Mesothelial cell of epicardium (in vitro differentiated cells): Measurements from ENCODE around the gene ANKRD17. TPM values are rescaled to one million over a fixed set of nuclear protein-coding genes. Genes with fewer than 3 reads are reported as not detected.

ENCODE experiments used
- DNase-seq, 2 experiments: peaks; one replicate each; pipeline ENCODE4 v3.0.0; 2021; ENCODE audit warnings: low spot score in 2 of 2; ENCODE audit not compliant: unreplicated experiment in 2 of 2
- H3K27ac Mint-ChIP-seq: 2 replicates; pipeline ENCODE4 v1.8.0; 2021; ENCODE audit warnings: mixed read lengths
- H3K27me3 Mint-ChIP-seq: 2 replicates; pipeline ENCODE4 v1.8.0; 2021; ENCODE audit warnings: low read depth, mixed read lengths
- H3K36me3 Mint-ChIP-seq: 2 replicates; pipeline ENCODE4 v1.8.0; 2021; ENCODE audit warnings: mixed read lengths
- H3K4me1 Mint-ChIP-seq: 2 replicates; pipeline ENCODE4 v1.8.0; 2021; ENCODE audit warnings: mixed read lengths
- H3K4me3 Mint-ChIP-seq: 2 replicates; pipeline ENCODE4 v1.8.0; 2021; ENCODE audit warnings: mild to moderate bottlenecking, moderate library complexity, mixed read lengths
- H3K9me3 Mint-ChIP-seq: 2 replicates; pipeline ENCODE4 v1.8.0; 2021; ENCODE audit warnings: mixed read lengths
- total RNA-seq: library from RNA; stranded (reverse); gene quantifications from 3 replicates; pipeline ENCODE4 v1.2.1, GENCODE V29; 2021
- TF ChIP-seq, protein P1 (sequence below): fragments of 200-600 bp; sonication (generic); IDR thresholded peaks from one replicate; pipeline ENCODE4 v1.5.0; 2021; ENCODE audit warnings: antibody characterized with exemption; ENCODE audit not compliant: unreplicated experiment

Gene ANKRD17
- total RNA-seq, 1 donor from 2014 or later, result 92.5 TPM

DNA sequence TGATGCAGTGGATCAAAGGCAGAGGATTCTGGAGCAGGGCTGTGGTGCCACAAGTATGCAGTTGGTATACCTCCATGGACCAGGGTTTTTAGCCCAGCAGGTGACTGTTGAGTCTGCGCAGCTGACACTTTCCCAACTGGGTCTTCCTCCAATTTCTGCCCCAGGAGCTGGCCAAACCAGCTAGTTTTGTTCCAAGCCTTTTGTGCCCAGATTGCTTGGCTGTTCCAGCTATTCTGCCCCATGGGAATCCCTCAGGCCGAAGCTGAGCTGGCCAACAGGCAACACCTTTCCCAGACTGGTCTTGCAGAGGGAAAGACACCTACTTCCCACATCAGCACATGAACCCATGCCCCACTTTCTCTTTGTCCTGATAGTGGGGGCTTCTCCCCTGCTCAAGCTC, 22.8 kb upstream of the ANKRD17 start:
- H3K36me3 Mint-ChIP-seq, result peaks cover 22% of the 10 kb centered on the region
- H3K4me1 Mint-ChIP-seq, result no peaks in the 10 kb centered on the region
- H3K9me3 Mint-ChIP-seq, result peaks cover 23% of the 10 kb centered on the region
- no peak for DNase-seq
- no peaks in the 10 kb centered on the region for H3K27me3 Mint-ChIP-seq
- TF ChIP-seq, protein P1, sequence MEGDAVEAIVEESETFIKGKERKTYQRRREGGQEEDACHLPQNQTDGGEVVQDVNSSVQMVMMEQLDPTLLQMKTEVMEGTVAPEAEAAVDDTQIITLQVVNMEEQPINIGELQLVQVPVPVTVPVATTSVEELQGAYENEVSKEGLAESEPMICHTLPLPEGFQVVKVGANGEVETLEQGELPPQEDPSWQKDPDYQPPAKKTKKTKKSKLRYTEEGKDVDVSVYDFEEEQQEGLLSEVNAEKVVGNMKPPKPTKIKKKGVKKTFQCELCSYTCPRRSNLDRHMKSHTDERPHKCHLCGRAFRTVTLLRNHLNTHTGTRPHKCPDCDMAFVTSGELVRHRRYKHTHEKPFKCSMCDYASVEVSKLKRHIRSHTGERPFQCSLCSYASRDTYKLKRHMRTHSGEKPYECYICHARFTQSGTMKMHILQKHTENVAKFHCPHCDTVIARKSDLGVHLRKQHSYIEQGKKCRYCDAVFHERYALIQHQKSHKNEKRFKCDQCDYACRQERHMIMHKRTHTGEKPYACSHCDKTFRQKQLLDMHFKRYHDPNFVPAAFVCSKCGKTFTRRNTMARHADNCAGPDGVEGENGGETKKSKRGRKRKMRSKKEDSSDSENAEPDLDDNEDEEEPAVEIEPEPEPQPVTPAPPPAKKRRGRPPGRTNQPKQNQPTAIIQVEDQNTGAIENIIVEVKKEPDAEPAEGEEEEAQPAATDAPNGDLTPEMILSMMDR, result no peak
- H3K27ac Mint-ChIP-seq, result no peak overlapping the region
- no peak overlapping the region for H3K4me3 Mint-ChIP-seq

DNA sequence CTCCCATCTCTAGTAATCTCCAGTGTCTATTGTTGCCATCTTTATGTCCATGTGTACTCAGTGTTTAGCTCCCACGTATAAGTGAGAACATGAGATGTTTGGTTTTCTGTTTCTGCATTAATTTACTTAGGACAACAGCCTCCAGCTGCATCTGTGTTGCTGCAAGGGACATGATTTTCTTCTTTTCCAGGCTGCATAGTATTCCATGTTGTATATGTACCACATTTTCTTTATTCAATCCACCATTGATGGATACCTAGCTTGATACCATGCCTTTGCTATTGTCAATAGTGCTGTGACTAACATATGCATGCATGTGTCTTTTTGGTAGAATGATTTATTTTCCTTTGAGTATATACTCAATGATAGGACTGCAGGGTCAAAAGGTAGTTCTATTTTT, 18.6 kb upstream of the ANKRD17 start:
- H3K4me1 Mint-ChIP-seq, result peaks cover 11% of the 10 kb centered on the region
- peaks cover 27% of the 10 kb centered on the region for H3K9me3 Mint-ChIP-seq
- no peak overlapping the region for H3K4me3 Mint-ChIP-seq
- DNase-seq, result no peak
- peaks cover 23% of the 10 kb centered on the region for H3K36me3 Mint-ChIP-seq
- no peaks in the 10 kb centered on the region for H3K27me3 Mint-ChIP-seq
- no peak overlapping the region for H3K27ac Mint-ChIP-seq
- TF ChIP-seq, protein P1, result no peak

GRCh38 chr4:73275318-73275654, 16.7 kb upstream of the ANKRD17 start:
- H3K36me3 Mint-ChIP-seq, result peaks cover 21% of the 10 kb centered on the region
- DNase-seq, result no peak
- H3K27ac Mint-ChIP-seq, result no peak overlapping the region
- peaks cover 11% of the 10 kb centered on the region for H3K4me1 Mint-ChIP-seq
- peaks cover 27% of the 10 kb centered on the region for H3K9me3 Mint-ChIP-seq
- TF ChIP-seq, protein P1, result no peak
- H3K4me3 Mint-ChIP-seq, result no peak overlapping the region
- H3K27me3 Mint-ChIP-seq, result no peaks in the 10 kb centered on the region

DNA sequence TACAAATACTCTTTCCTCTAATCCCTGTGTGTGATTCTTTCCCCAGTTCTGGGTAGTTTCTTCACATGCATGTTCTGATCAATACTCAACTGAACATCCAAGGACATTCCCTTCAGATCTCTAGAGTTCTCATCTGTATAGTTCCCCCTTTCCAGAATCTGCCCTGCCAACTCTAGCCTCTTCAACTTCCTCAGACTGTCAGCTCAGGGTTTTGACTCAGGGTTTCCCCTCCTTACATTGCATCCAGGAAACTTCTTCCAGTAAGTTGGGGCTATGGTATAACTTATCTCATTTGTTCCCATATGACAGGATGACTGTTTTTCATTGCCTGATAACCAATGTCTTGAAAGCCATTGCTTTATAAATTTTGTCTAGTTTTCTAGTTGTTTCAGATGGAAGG, 14.2 kb upstream of the ANKRD17 start:
- Mint-ChIP-seq H3K4me3 (no peak overlapping the region), H3K4me1 (peaks cover 11% of the 10 kb centered on the region), H3K27ac (no peak overlapping the region), H3K36me3 (peaks cover 15% of the 10 kb centered on the region), H3K9me3 (peaks cover 16% of the 10 kb centered on the region), H3K27me3 (no peaks in the 10 kb centered on the region)
- no peak for DNase-seq
- TF ChIP-seq, protein P1, result no peak

DNA sequence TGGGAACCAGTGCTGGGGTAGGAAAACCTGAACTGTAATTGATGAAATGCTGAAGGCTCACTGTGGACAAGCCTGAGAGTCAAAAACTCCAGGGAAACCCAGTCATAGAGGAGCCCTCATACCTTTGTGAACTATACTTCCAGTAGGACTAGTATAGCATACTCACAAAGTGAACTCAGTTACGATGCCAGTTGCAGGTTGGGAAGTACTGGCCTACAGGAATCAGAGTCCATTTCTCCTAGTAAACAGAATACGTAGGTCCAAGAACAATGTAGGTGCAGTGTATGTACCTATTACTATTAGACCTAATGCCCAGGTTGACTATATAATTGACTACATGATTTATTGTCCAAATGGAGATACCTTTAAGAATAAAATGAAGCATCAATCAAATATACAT, 8.5 kb upstream of the ANKRD17 start:
- Mint-ChIP-seq H3K4me1 (no peaks in the 10 kb centered on the region), H3K27me3 (no peaks in the 10 kb centered on the region), H3K9me3 (peaks cover 8% of the 10 kb centered on the region), H3K27ac (no peak overlapping the region), H3K4me3 (no peak overlapping the region), H3K36me3 (peaks cover 8% of the 10 kb centered on the region)
- TF ChIP-seq, protein P1, result no peak
- no peak for DNase-seq

DNA sequence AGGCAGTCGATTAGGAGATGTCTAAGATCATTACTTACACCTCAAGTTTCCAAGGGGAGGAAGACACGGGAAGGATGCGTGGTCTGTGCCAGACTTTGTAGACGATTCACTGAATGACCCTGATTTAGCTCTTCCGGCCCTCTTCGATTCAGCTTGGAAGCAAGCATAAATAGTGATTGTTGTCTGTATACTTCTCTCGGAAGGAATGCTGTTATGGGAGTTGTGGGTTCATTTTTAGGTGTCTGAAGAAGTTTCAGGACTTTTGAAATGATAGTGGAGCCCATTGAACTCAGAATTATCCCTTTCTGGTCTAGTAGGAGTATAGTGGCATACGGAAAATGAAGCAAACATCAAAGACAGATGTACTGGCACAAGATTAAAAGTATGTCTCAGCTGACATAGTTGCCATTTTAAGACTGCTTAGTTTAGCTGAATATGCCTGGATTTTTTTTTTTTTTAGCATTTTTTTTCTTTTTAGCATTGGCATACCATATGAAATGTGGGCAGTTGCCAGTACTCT, 1.0 kb upstream of the ANKRD17 start:
- peak overlapping the region; percentile 95 for H3K4me3 Mint-ChIP-seq
- peaks cover 34% of the 10 kb centered on the region for H3K4me1 Mint-ChIP-seq
- TF ChIP-seq, protein P1, result no peak
- H3K27me3 Mint-ChIP-seq, result no peaks in the 10 kb centered on the region
- DNase-seq, result no peak
- peaks cover 3% of the 10 kb centered on the region for H3K36me3 Mint-ChIP-seq
- H3K27ac Mint-ChIP-seq, result peak overlapping the region; percentile 100
- no peaks in the 10 kb centered on the region for H3K9me3 Mint-ChIP-seq
